ENCODE measurements around the gene RTP2. TPM values are rescaled to one million over a fixed set of nuclear protein-coding genes. Genes with fewer than 3 reads are reported as not detected.
A peak's percentile ranks its signal among the peaks of the same experiment; 100 is the strongest.

The RTP2 gene
- total RNA-seq, 1 donor from 2014 or later = not detected

- ATAC-seq (no peak), DNase-seq (ENCODE audit: low spot score) (no peak)
Observed at GRCh38 chr3:187677604-187678003, 24.8 kb downstream of the RTP2 start.

GRCh38 chr3:187673012-187673411 is 29.3 kb downstream of the RTP2 start:
- no peak for ATAC-seq
- DNase-seq (ENCODE audit: low spot score) = no peak

DNA sequence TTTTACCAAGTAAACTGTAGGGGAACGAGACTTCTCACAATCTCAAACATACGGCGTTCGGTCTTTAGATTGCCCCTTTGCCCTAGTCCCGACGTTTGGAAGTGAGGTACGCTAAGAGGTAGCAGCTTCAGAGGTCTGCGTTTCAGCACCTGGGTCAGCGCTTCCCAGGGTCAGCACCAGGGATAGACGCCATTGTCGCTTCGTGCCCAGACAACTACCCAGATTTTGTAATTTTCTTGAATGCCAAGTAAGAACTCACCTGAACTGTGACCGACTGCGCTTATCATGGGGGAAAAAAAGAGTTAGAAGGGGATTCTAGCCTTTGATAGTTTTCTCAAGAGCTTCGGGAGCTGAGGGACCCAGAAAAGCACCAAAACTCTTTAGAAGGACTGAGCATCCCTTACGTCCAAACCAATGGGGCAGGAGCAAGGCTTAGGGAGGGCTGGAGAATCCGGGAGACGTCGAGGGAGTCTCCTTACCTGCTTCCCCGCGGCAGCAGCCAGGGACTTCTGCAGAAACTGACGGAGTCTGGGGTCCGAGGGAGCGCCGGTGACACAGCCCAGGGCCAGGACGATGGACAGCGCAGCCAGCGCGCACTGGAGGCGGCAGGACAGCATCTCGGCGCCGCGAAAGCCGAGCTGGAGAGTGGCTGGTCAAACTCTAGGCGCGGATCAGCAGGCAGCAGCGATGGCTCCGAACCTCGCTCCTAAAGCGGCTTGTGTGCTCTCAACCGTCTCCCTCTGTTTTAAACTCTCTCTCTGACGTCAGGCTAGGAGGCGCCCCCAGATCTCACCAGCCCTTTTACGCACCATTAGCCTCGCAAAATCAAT is 32.5 kb downstream of the RTP2 start, which contains the start of gene SST:
Gene SST (minus strand): TSS at position 720 of the 830 bp plus-strand sequence. CDS start 103 bp downstream, at position 617.
- ATAC-seq (peak; percentile 91), DNase-seq (ENCODE audit: low spot score) (peak; percentile 49)

DNA sequence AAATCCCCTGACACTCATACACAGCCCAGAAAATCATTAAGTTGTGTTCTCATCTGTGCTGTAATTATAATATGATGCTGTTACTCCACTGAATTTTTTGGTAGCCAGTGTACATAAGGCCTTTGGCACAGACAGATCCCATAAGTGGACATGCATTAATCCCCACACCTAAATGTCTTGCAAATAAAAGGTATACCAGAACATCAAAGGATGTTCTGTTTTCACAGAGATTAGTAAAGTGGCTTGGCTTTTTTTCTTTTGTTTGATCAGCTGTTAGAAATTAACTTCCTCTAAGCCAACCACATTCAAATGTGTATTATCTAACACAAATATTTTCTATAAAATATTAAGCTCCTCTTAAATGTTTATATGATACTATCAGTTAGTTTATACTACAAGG is 34.8 kb downstream of the RTP2 start:
- DNase-seq (ENCODE audit: low spot score) (no peak), ATAC-seq (no peak)

DNA sequence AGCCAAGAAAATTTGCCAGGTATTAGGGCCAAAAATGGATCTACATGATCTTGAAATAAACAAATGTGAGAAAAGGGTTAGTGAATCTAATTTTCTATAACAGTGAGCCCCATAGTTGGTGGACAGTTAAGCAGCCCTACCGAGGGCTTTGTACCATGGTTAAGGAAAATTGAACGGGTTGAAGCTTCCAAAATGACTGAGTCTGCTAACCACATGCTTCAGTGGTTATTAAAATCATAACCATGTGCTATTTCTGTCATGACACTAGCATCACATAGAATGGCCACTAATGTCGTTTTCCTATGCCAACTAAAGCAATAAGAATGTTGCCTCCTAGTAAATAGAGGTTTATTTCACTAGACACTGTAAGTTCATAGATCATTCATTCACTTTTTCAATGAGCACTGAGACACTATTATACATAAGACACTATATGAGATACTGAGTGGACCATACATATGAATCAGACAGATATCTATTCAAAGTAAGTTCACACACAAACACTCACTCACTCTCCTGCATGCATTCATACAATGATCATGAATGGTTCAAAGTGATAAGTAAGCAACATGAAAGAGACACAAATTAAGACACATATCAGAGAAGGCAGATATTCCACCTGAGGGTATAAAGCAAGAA is 36.5 kb downstream of the RTP2 start:
- no peak for ATAC-seq
- DNase-seq (ENCODE audit: low spot score) = no peak

GRCh38 chr3:187665010-187665409 is 37.3 kb downstream of the RTP2 start:
- DNase-seq (ENCODE audit: low spot score) = no peak
- ATAC-seq = no peak

GRCh38 chr3:187662848-187663409 is 39.4 kb downstream of the RTP2 start:
- ATAC-seq = no peak
- no peak for DNase-seq (ENCODE audit: low spot score)

GRCh38 chr3:187661267-187661666 is 41.1 kb downstream of the RTP2 start:
- no peak for ATAC-seq
- DNase-seq (ENCODE audit: low spot score) = no peak

- ATAC-seq = no peak
Observed at GRCh38 chr3:187651282-187651681, 51.1 kb downstream of the RTP2 start.

More at GRCh38 chr3:187651282-187651681, 51.1 kb downstream of the RTP2 start:
- DNase-seq (ENCODE audit: low spot score) = no peak

Other genes with a start within 250 kb of the RTP2 start
- not detected for gene SST, start 32.2 kb downstream of the RTP2 start, total RNA-seq
- gene BCL6, start 42.9 kb upstream of the RTP2 start, total RNA-seq = 30.8 TPM